PFSK-1 (cell line): ENCODE results near the gene SLIT3.

ENCODE experiments used
- FOXP2 ChIP-seq: optimal IDR thresholded peaks from 2 replicates; pipeline ENCODE3; 2011; ENCODE audit warnings: borderline replicate concordance, control low read depth, inconsistent platforms; ENCODE audit not compliant: insufficient read depth; ENCODE audit errors: extremely low read length, extremely low read depth
- POLR2AphosphoS5 ChIP-seq: IDR thresholded peaks from 2 replicates; pipeline ENCODE4 v1.6.1; 2012; ENCODE audit warnings: low read depth, mild to moderate bottlenecking, control low read depth, low read length, moderate library complexity
- SIN3A ChIP-seq: IDR thresholded peaks from 2 replicates; pipeline ENCODE4 v1.6.1; 2012; ENCODE audit warnings: mild to moderate bottlenecking, low read length, moderate library complexity, borderline replicate concordance; ENCODE audit not compliant: insufficient read depth

DNA sequence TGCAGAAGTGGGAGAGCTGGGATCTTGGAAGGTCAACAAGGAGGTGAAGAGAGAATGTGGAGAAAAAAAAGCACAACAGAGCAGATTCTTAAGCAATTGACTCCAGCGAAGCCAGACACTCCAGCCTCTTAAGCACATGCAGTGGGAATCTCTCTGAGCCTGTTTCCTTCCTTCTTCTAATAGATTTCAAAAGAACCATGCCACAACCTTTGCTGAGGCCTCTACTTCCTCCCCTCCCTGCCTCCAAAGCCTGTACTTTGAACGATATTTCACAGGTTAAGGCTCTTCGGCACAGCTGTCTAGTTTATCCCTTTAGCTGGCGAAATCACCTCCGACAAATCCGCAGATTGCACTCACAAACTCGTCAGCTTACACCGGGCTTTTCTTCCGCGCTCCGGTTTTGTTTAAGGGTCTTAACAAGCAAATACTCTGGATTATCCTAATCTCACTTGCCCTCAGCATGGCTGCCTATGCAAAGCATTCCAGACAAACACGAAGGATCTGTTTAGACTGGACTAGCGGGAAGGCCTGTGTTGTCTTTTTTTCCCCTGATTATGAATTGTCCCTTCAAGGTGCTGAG, 510.2 kb downstream of the SLIT3 start:
- TF ChIP-seq POLR2AphosphoS5 = no peak
- no peak for TF ChIP-seq FOXP2
- no peak for TF ChIP-seq SIN3A
